K562 (cell line): ENCODE data around the gene CEP43. TPM values are rescaled to one million over a fixed set of nuclear protein-coding genes. Genes with fewer than 3 reads are reported as not detected.

Experiments
- AFF4 ChIP-seq: sonication (generic); formaldehyde crosslinking; IDR thresholded peaks from 2 replicates; pipeline ENCODE4 v1.8.0; 2023; ENCODE audit warnings: mild to moderate bottlenecking, missing genetic modification reagents
- CBX3 ChIP-seq, 2 experiments: IDR thresholded peaks; 1 replicate in 1 of 2; 2 replicates in 1 of 2; pipeline ENCODE4 v1.6.1; 2012; ENCODE audit warnings: inconsistent platforms in 2 of 2, low read length in 2 of 2, borderline replicate concordance in 1 of 2, control low read depth in 1 of 2
- CREM ChIP-seq: IDR thresholded peaks from 2 replicates; pipeline ENCODE4 v1.6.1; 2014; ENCODE audit warnings: antibody characterized with exemption, low read depth
- DIDO1 ChIP-seq: fragments of 450-650 bp; IDR thresholded peaks from 2 replicates; pipeline ENCODE4 v1.6.1; 2016; ENCODE audit warnings: low read depth, missing biosample characterization, missing genetic modification characterization
- ETS2 ChIP-seq: IDR thresholded peaks from 2 replicates; pipeline ENCODE4 v1.6.1; 2016; ENCODE audit warnings: borderline replicate concordance, missing genetic modification characterization, mild to moderate bottlenecking, moderate library complexity, missing compliant biosample characterization; ENCODE audit not compliant: poor library complexity, severe bottlenecking
- FOXJ3 ChIP-seq: sonication (generic); formaldehyde crosslinking; IDR thresholded peaks from 2 replicates; pipeline ENCODE4 v1.4.0; 2020; ENCODE audit warnings: mild to moderate bottlenecking, missing genetic modification reagents
- HSF4 ChIP-seq: fragments of 250-450 bp; sonication (Bioruptor Pico); IDR thresholded peaks from 2 replicates; pipeline ENCODE4 v2.1.2; 2022; ENCODE audit warnings: mild to moderate bottlenecking, moderate library complexity, borderline replicate concordance
- IRF2 ChIP-seq: sonication (generic); formaldehyde crosslinking; IDR thresholded peaks from 2 replicates; pipeline ENCODE4 v1.8.1; 2022; ENCODE audit warnings: mild to moderate bottlenecking, missing genetic modification reagents
- MLX ChIP-seq, 2 experiments: fragments of 450-650 bp in 1 of 2; sonication (generic) in 1 of 2; formaldehyde crosslinking; conservative IDR thresholded peaks; 2 replicates each; pipeline versions ENCODE4 v1.4.0 to v1.8.1; 2020 to 2022; ENCODE audit warnings: mild to moderate bottlenecking in 1 of 2, missing genetic modification reagents in 1 of 2
- PHTF2 ChIP-seq: fragments of 250-450 bp; sonication (Bioruptor Pico); IDR thresholded peaks from 2 replicates; pipeline ENCODE4 v1.5.0; 2021; ENCODE audit warnings: mild to moderate bottlenecking
- SFPQ ChIP-seq: fragments of 200-400 bp; formaldehyde crosslinking; IDR thresholded peaks from 2 replicates; pipeline ENCODE4 v1.6.1; 2017; ENCODE audit warnings: mild to moderate bottlenecking, low read depth, low read length, moderate library complexity
- STAT5A ChIP-seq: IDR thresholded peaks from 2 replicates; pipeline ENCODE4 v1.6.1; 2012; ENCODE audit warnings: low read length, inconsistent platforms, borderline replicate concordance
- TCF3 ChIP-seq: sonication (generic); formaldehyde crosslinking; IDR thresholded peaks from 2 replicates; pipeline ENCODE4 v1.4.0; 2020; ENCODE audit warnings: mild to moderate bottlenecking, missing genetic modification reagents
- ZBTB49 ChIP-seq: sonication (generic); formaldehyde crosslinking; IDR thresholded peaks from 2 replicates; pipeline ENCODE4 v1.8.0; 2022; ENCODE audit warnings: missing genetic modification reagents, mild to moderate bottlenecking, borderline replicate concordance
- ZEB2 ChIP-seq: fragments of 450-650 bp; IDR thresholded peaks from 2 replicates; pipeline ENCODE4 v1.6.1; 2016
- ZNF23 ChIP-seq: fragments of 250-450 bp; sonication (Bioruptor Pico); IDR thresholded peaks from 2 replicates; pipeline ENCODE4 v1.4.0; 2020; ENCODE audit warnings: mild to moderate bottlenecking
- ZNF511 ChIP-seq: sonication (generic); formaldehyde crosslinking; IDR thresholded peaks from 2 replicates; pipeline ENCODE4 v1.8.0; 2022; ENCODE audit warnings: mild to moderate bottlenecking, missing genetic modification reagents
- polyA plus RNA-seq, 8 experiments: library from polyadenylated mRNA; depleted of rRNA in 4 of 8; stranded (reverse) in 5 of 8; unstranded in 3 of 8; fragments of >200 nt; fragmentation: Nextera tagmentation in 2 of 8; fragmentation: Illumina TruSeq in 1 of 8; extraction: Ambion mirVana in 2 of 8; extraction: Trizol in 1 of 8; gene quantifications; 2 replicates each; pipeline versions ENCODE4 v1.2.1 to v1.2.3, GENCODE V29; 2011 to 2014; ENCODE audit warnings: inconsistent platforms in 1 of 8, missing spikeins in 1 of 8
- total RNA-seq, 7 experiments: library from RNA; depleted of rRNA in 6 of 7; stranded (reverse); fragments of >200 nt in 6 of 7; fragmentation: Illumina TruSeq in 2 of 7; extraction: Trizol in 2 of 7; gene quantifications; 2 replicates each; pipeline versions ENCODE4 v1.2.1 to v1.2.3, GENCODE V29; 2011 to 2021; ENCODE audit warnings: low replicate concordance in 1 of 7

The CEP43 gene
- total and polyA plus RNA-seq, 9 of the 15 experiments (the other 6 are each of a cell fraction or from before 2014, with no cell fraction given): 15.2 to 55.7 (median 47.4) TPM

- no peak for TF ChIP-seq SFPQ
- TF ChIP-seq IRF2 (CRISPR knock-in tag): no peak
- TF ChIP-seq HSF4 (CRISPR knock-in tag): no peak
- no peak for TF ChIP-seq ETS2 (tag)
- 0 out of 2 replicates have a peak, but pooled peaks have one; percentile 57 for TF ChIP-seq ZNF511 (CRISPR knock-in tag)
- no peak for TF ChIP-seq DIDO1 (tag)
- TF ChIP-seq ZBTB49 (CRISPR knock-in tag): no peak
- 0 out of 2 replicates have a peak, but pooled peaks have one; percentile 14 for TF ChIP-seq TCF3
- no peak for TF ChIP-seq ZEB2
- TF ChIP-seq ZNF23: no peak
- TF ChIP-seq STAT5A: no peak
- 0 out of 2 replicates have a peak, but pooled peaks have one; percentile 35 for TF ChIP-seq AFF4 (CRISPR knock-in tag)
- peak; percentile 71 for TF ChIP-seq CREM
- no peak for TF ChIP-seq PHTF2 (CRISPR knock-in tag)
- TF ChIP-seq CBX3 (IDR thresholded peaks at IDR 0.05; ENCODE audit: borderline replicate concordance in 1 of 2, low read length in 2 of 2): 0 out of 3 replicates have a peak, but pooled peaks of 1 of the 2 experiments have one; percentile 26
- no peak for TF ChIP-seq FOXJ3
- no peak for TF ChIP-seq MLX (CRISPR knock-in tag; conservative IDR thresholded peaks at IDR 0.05)
Measured at GRCh38 chr6:166999145-166999883, at the start of gene CEP43 (continued).
